Loucy (cell line): ENCODE measurements around the gene PACRG.

Experiments
- H2AFZ ChIP-seq: fragments of 200-600 bp; sonication (generic); 2 replicates; pipeline ENCODE4 v1.6.0; 2016; ENCODE audit warnings: antibody characterized with exemption, mild to moderate bottlenecking, low read length, moderate library complexity
- H3F3A ChIP-seq: fragments of 200-600 bp; 2 replicates; pipeline ENCODE4 v1.6.0; 2016; ENCODE audit warnings: antibody characterized with exemption, low read depth, mild to moderate bottlenecking
- H3K27me3 ChIP-seq: fragments of 200-600 bp; sonication (generic); 2 replicates; pipeline ENCODE4 v1.6.1; 2014; ENCODE audit warnings: low read length, mild to moderate bottlenecking; ENCODE audit not compliant: insufficient read depth, poor library complexity, severe bottlenecking
- H3K36me3 ChIP-seq: fragments of 200-600 bp; sonication (generic); 2 replicates; pipeline ENCODE4 v1.6.1; 2016; ENCODE audit warnings: low read length; ENCODE audit not compliant: insufficient read depth
- H3K4me1 ChIP-seq: fragments of 200-600 bp; sonication (generic); 2 replicates; pipeline ENCODE4 v1.5.1; 2014; ENCODE audit warnings: low read length, mild to moderate bottlenecking; ENCODE audit not compliant: insufficient read depth, poor library complexity, severe bottlenecking
- H3K4me2 ChIP-seq: fragments of 200-600 bp; sonication (generic); 2 replicates; pipeline ENCODE4 v1.6.0; 2014; ENCODE audit warnings: antibody characterized with exemption, low read length, low read depth, mild to moderate bottlenecking; ENCODE audit not compliant: poor library complexity, severe bottlenecking
- H3K4me3 ChIP-seq: fragments of 200-600 bp; sonication (generic); 2 replicates; pipeline ENCODE4 v1.5.1; 2014; ENCODE audit warnings: low read length, mild to moderate bottlenecking, mixed read lengths; ENCODE audit not compliant: poor library complexity, severe bottlenecking
- H3K79me2 ChIP-seq: fragments of 200-600 bp; sonication (generic); 2 replicates; pipeline ENCODE4 v1.6.1; 2014; ENCODE audit warnings: low read length; ENCODE audit not compliant: insufficient read depth
- H3K9ac ChIP-seq: fragments of 200-600 bp; sonication (generic); 2 replicates; pipeline ENCODE4 v1.6.0; 2014; ENCODE audit warnings: mild to moderate bottlenecking, low read depth, low read length, moderate library complexity; ENCODE audit not compliant: poor library complexity, severe bottlenecking
- H3K9me2 ChIP-seq: fragments of 200-600 bp; sonication (generic); replicated peaks from 2 replicates; pipeline ENCODE4 v1.6.1; 2016; ENCODE audit warnings: low read depth, low read length, mixed read lengths
- H3K9me3 ChIP-seq: fragments of 200-600 bp; sonication (generic); 2 replicates; pipeline ENCODE4 v1.6.1; 2014; ENCODE audit warnings: mild to moderate bottlenecking, antibody characterized with exemption, low read length, low read depth; ENCODE audit not compliant: insufficient read depth
- H4K20me1 ChIP-seq: fragments of 200-600 bp; sonication (generic); 2 replicates; pipeline ENCODE4 v1.6.0; 2014; ENCODE audit warnings: antibody characterized with exemption, low read length, mild to moderate bottlenecking; ENCODE audit not compliant: insufficient read depth, poor library complexity, severe bottlenecking
- CTCF ChIP-seq: fragments of 200-600 bp; sonication (generic); conservative IDR thresholded peaks from 2 replicates; pipeline ENCODE4 v1.5.1; 2014; ENCODE audit warnings: mild to moderate bottlenecking, antibody characterized with exemption, low read length
- EZH2phosphoT487 ChIP-seq: fragments of 200-600 bp; IDR thresholded peaks from 2 replicates; pipeline ENCODE4 v1.6.1; 2018; ENCODE audit warnings: antibody characterized with exemption, mild to moderate bottlenecking, moderate library complexity, borderline replicate concordance

Gene PACRG

GRCh38 chr6:163300838-163301237, 573.1 kb downstream of the PACRG start:
- H3K9me3 ChIP-seq = no peaks in the 10 kb centered on the region; the same call in 1 of the 2 replicates
- H3K9ac ChIP-seq = no peak overlapping the region
- H4K20me1 ChIP-seq = no peaks in the 10 kb centered on the region
- no peak overlapping the region for H2AFZ ChIP-seq
- no peaks in the 10 kb centered on the region for H3K9me2 ChIP-seq
- H3K4me1 ChIP-seq = no peaks in the 10 kb centered on the region
- H3K4me3 ChIP-seq = no peak overlapping the region
- H3K27me3 ChIP-seq = no peaks in the 10 kb centered on the region
- H3F3A ChIP-seq = no peaks in the 10 kb centered on the region
- TF ChIP-seq CTCF (no peak), EZH2phosphoT487 (no peak)
- H3K4me2 ChIP-seq = no peak overlapping the region
- no peaks in the 10 kb centered on the region for H3K79me2 ChIP-seq
- no peaks in the 10 kb centered on the region for H3K36me3 ChIP-seq

- Histone ChIP-seq H3K79me2 (no peaks in the 10 kb centered on the region), H3K9me2 (no peaks in the 10 kb centered on the region), H2AFZ (no peak overlapping the region), H3K9ac (no peak overlapping the region), H3K27me3 (no peaks in the 10 kb centered on the region), H3F3A (no peaks in the 10 kb centered on the region), H3K4me3 (no peak overlapping the region), H3K36me3 (no peaks in the 10 kb centered on the region), H3K9me3 (no peaks in the 10 kb centered on the region; the same call in 1 of the 2 replicates), H3K4me2 (no peak overlapping the region), H4K20me1 (no peaks in the 10 kb centered on the region), H3K4me1 (no peaks in the 10 kb centered on the region)
- TF ChIP-seq CTCF (no peak), EZH2phosphoT487 (no peak)
Measured at GRCh38 chr6:163301726-163302635, 574.2 kb downstream of the PACRG start.

GRCh38 chr6:163302747-163303146, 575.0 kb downstream of the PACRG start:
- H3K4me2 ChIP-seq = no peak overlapping the region
- H4K20me1 ChIP-seq = no peaks in the 10 kb centered on the region
- H3K4me3 ChIP-seq = no peak overlapping the region
- no peaks in the 10 kb centered on the region for H3K79me2 ChIP-seq
- no peaks in the 10 kb centered on the region for H3K27me3 ChIP-seq
- no peaks in the 10 kb centered on the region; the same call in 1 of the 2 replicates for H3K9me3 ChIP-seq
- no peaks in the 10 kb centered on the region for H3F3A ChIP-seq
- no peaks in the 10 kb centered on the region for H3K9me2 ChIP-seq
- no peaks in the 10 kb centered on the region for H3K4me1 ChIP-seq
- TF ChIP-seq CTCF (no peak), EZH2phosphoT487 (no peak)
- no peaks in the 10 kb centered on the region for H3K36me3 ChIP-seq
- H2AFZ ChIP-seq = no peak overlapping the region
- H3K9ac ChIP-seq = no peak overlapping the region
